Measurements from ENCODE around the gene CALML4. TPM values are rescaled to one million over a fixed set of nuclear protein-coding genes. Genes with fewer than 3 reads are reported as not detected.

The CALML4 gene
- total RNA-seq, 1 experiment from 2014 or later, result 2.4 TPM

DNA sequence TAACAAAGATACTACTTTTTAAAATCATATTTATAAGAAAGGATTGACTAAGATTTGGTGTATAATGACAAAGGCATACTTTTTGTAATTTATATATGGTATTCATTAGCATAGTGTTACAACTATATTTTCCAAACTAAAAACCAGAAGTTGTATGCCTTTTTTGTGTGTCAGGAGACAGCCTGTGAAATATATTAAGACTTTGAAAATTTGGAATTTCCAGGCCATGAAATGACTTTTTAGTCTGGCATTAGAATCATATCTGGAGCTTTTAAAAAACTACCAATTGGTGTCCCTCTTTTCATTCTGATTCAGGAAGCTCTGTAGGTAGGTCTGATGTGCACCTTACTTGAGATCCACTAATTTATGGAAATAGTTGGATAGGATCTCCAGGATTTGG is 41.9 kb downstream of the CALML4 start:
- in situ Hi-C loops (cut with HindIII; ENCODE audit: low sequenced_read_pairs), result no loop called here
- DNase-seq (ENCODE audit: low spot score), result no peak

DNA sequence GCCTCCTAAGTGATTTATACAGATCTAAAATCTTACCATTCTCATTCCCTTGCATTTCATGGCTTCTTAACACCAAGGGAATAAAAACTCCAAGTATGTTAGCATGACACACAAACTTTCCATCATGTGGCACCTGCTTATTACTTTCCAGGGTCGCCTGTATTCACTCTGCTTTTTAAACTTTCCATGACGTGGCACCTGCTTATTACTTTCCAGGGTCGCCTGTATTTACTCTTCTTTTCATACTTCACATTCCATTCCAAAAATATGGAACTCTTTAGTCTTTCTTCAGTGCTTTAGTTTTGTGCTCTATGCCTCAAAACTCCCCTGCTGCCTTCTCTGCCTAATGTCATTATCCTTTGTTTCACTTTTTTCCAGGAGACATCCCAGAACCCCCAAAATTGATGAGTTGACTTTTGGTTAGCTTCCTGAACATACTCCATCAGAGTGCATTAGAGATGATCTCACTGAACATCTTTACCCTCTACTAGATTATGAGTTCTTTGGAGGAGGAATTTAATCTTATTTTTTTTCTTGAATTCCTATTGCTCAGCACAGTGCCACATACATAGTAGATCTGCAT is 47.0 kb downstream of the CALML4 start:
- DNase-seq (ENCODE audit: low spot score), result no peak
- in situ Hi-C loops (cut with HindIII; ENCODE audit: low sequenced_read_pairs), result no loop called here

DNA sequence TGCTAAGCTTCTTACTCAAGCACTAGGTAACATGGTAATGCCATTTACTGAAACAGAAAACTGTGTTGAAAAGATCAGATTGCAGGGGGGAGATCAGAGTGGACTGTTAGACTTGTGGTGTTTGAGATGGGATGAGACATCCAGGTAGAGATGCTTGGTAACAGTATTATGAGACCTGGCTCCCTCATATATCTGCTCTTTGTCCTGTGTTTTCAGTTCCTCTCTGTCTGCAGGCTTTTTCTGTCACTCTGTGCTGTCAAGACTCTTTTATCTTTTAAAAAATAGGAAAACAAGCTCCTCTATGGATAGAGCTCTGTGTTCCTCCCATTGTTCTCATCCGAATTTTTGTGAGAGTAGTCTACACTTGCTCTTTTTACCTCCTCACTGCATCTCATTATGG is 48.1 kb downstream of the CALML4 start:
- in situ Hi-C loops (cut with HindIII; ENCODE audit: low sequenced_read_pairs), result no loop called here

DNA sequence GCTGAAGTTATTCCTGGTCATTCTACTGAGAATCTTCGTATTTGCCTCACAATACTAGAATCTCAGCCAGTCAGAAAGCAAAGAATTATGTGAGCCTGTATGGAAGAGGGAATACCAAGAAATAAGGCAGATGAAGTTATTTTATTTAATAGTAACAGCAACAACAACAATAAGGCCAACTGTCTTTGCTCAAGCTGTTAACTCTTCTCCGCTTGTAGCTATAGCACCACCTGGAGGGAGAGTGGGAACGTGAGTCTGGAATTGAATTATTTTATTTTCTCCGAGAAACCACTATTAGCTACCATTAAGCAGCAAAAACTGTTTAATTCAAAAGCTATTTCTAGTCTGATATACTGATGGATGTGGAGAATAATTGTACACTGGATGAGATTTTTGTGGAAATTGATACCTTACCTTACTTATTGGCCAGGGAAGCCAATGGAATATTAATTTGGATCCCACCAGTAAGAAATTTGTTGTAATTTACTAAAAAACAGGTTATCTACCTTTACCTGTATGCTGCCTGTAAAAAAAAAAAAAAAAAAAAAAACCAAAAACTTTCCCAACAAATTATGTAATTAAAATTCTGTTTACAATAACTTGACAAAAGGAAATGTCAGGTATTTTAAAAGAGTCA is 50.1 kb downstream of the CALML4 start:
- in situ Hi-C loops (cut with HindIII; ENCODE audit: low sequenced_read_pairs), result no loop called here
- peak; percentile 79 for DNase-seq (ENCODE audit: low spot score)

More for the DNA sequence above, 48.1 kb downstream of the CALML4 start:
- DNase-seq (ENCODE audit: low spot score), result no peak

DNA sequence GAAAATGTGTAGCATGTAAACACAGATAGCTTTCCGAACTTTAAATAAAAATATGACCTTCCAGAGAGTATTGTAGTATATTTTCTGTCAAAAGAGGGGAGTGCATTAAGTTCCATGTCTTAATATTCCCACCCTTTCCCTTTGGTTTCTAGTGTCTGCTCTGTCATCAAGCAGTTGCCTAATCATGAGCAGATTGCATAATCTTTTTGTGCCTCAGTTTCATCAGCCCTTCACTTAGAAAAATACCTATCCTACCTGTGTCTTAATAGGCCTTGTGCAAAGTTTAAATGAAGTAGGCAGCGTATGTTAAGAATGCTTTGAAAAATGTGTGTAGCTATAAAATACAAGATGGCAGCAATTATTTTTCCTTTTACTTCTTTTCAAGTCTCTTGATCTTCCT is 52.8 kb downstream of the CALML4 start:
- no peak for DNase-seq (ENCODE audit: low spot score)
- in situ Hi-C loops (cut with HindIII; ENCODE audit: low sequenced_read_pairs), result no loop called here

DNA sequence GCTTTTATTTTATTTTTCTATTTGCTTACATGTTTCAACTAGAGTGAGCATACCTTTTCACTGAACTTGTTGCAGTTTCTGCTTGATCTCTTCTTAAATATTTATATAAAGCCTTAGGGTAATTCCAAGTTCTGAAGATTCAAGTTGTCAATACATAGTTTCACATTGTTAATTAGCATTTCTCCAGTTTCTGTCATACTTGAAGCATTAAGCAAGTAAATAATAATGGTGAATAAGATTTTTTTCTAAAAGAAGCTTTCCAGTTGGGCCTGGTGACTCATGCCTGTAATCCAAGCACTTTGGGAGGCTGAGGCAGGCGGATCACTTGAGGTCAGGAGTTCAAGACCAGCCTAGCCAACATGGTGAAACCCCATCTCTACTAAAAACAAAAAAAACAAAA is 53.9 kb downstream of the CALML4 start:
- no peak for DNase-seq (ENCODE audit: low spot score)
- in situ Hi-C loops (cut with HindIII; ENCODE audit: low sequenced_read_pairs), result no loop called here

DNA sequence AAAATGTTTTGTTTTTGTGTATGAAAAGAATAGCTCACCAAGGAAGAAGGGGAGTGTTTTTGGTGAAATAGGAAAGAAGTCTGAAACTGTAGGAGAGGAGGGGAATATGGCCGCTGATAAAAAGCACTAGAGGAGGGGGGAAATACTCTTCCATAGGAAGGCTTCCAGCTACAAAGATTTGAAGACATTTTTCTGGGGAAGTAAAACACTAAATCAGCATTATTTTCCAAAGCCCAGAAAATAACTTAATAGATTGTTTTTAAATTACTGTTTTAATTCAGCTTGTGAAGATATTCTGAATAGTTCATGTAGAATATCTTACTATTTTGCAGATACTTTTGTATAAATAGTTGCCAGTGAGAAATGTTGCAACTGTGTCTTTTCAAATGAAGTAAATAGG is 54.9 kb downstream of the CALML4 start:
- in situ Hi-C loops (cut with HindIII; ENCODE audit: low sequenced_read_pairs), result no loop called here
- DNase-seq (ENCODE audit: low spot score), result no peak

DNA sequence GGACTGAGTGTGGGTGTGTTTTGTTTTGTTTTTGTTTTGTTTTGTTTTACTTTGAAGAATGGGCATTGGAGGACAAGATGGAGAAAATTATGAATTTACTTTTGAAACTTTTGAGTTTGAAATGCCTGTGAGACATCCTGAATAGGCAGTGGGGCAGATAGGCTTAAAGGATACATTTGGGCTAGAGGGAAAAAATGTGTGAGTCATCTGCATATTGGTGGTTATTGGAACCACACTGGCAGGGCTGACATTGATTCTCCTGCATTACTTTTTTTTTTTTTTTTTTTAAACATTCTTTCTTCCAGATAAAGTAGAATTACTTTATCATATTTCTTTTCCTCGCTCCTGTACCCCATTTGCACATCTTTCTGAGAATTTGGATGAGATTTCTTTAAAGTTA is 56.1 kb downstream of the CALML4 start:
- in situ Hi-C loops (cut with HindIII; ENCODE audit: low sequenced_read_pairs), result no loop called here
- no peak for DNase-seq (ENCODE audit: low spot score)

DNA sequence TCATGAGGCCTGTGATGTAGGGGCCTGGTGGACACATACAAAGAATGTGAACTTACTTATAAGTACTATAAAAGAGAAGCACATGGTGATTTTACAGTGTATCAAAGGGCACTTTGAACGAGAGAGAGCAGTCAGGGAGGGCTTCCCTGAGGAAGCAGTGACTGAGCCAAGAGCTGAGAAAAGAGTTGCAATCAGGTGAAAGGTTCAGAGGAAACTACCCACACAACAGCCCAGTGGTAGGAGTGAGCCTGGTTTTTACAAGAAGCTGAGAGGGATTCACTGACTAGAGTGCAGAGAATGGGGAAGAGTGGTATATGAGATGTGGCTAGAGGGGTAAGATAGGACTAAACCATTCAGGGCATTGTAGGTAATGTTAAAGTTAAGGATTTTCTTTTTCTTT is 57.1 kb downstream of the CALML4 start:
- in situ Hi-C loops (cut with HindIII; ENCODE audit: low sequenced_read_pairs), result no loop called here
- DNase-seq (ENCODE audit: low spot score), result no peak

DNA sequence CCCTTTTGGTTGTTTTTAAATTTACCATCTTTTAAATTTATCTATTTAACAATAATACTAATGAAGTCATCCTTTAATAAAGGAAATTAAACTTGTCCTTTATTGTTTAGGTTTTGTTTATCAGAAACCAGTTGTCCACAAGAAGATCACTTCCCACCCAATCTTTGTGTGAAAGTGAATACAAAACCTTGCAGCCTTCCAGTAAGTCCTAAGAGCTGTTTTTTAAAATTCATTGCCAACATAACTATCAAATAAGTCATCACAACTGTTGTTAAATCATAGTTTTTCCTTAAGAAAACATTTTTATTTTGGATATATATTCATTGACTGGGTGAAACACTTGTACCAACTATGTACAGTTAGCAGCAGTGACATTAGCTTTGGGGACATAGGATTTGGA is 59.4 kb downstream of the CALML4 start:
- no peak for DNase-seq (ENCODE audit: low spot score)
- in situ Hi-C loops (cut with HindIII; ENCODE audit: low sequenced_read_pairs), result no loop called here

DNA sequence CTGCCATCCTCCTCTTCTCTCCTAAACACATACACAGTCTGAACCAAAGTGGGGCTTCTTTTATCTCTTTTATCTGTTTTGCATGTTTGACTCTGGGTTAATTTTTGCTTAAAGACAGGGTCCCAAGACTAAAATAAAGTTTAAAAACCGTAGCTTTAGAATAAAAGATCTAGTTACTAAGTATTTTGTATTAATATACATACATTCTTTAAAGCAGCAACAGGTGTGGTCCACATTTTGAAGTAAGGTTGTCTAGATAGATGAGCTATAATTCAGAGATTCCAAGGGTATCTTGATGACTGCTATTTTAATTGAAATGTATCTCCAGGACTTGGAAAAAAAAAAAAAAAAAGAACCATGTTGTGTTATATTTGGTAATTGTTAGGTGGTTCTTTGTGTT is 61.3 kb downstream of the CALML4 start:
- in situ Hi-C loops (cut with HindIII; ENCODE audit: low sequenced_read_pairs), result no loop called here
- DNase-seq (ENCODE audit: low spot score), result no peak

DNA sequence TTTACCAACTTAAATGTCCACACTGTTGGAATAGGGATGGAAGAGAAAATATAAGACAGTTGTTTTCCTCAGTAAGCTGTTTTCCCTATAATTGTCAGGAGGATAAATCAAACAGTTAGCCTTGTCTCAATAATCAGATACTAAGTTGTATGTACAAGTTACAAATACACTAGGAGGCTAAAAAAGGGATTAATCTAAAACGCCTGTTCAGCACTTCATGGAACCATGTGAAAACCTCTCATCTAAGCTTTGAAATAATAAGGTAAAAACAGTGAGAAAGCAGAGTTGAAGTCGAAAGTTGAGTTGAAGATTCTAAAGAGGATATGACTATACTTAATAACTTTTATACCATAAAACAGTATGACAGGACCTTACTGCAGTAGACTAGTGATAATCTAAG is 62.0 kb downstream of the CALML4 start:
- DNase-seq (ENCODE audit: low spot score), result no peak
- in situ Hi-C loops (cut with HindIII; ENCODE audit: low sequenced_read_pairs), result no loop called here

Other genes with a start within 250 kb of the CALML4 start
- 9.8 and 44.8 TPM in 2 replicates for gene PIAS1, start 151.0 kb downstream of the CALML4 start, total RNA-seq (2014; rRNA removed; shearing (Covaris generic))
- 36.4 and 43.4 TPM in 2 replicates for gene CLN6, start 24.4 kb upstream of the CALML4 start, total RNA-seq (2014; rRNA removed; shearing (Covaris generic))
- 39.0 and 51.5 TPM in 2 replicates for gene FEM1B, start 72.4 kb upstream of the CALML4 start, total RNA-seq (2014; rRNA removed; shearing (Covaris generic))
- 11.6 TPM in 1 of 2 replicates, not detected in the other for gene ITGA11, start 226.8 kb upstream of the CALML4 start, total RNA-seq (2014; rRNA removed; shearing (Covaris generic))